GM23338 (cell line): ENCODE data around the gene UCMA.

Experiments
- CREB1 ChIP-seq: fragments of 250-450 bp; sonication (Bioruptor Pico); IDR thresholded peaks from 2 replicates; pipeline ENCODE4 v1.5.0; 2020; ENCODE audit warnings: low read depth, mild to moderate bottlenecking, moderate library complexity
- EZH2 ChIP-seq: fragments of 200-600 bp; sonication (generic); IDR thresholded peaks from one replicate; pipeline ENCODE4 v1.8.0; 2017; ENCODE audit warnings: antibody characterized with exemption, mild to moderate bottlenecking, low read depth; ENCODE audit not compliant: unreplicated experiment
- EZH2phosphoT487 ChIP-seq: fragments of 200-600 bp; sonication (generic); IDR thresholded peaks from one replicate; pipeline ENCODE4 v1.8.1; 2018; ENCODE audit warnings: antibody characterized with exemption; ENCODE audit not compliant: unreplicated experiment
- POLR2AphosphoS5 ChIP-seq: IDR thresholded peaks from 2 replicates; pipeline ENCODE4 v1.6.1; 2016; ENCODE audit warnings: antibody characterized with exemption, low read depth
- STAT1 ChIP-seq: IDR thresholded peaks from one replicate; pipeline ENCODE4 v1.6.1; 2016; ENCODE audit warnings: antibody characterized with exemption; ENCODE audit not compliant: unreplicated experiment
- TF ChIP-seq, protein P1 (sequence below), 2 experiments: fragments of 200-600 bp in 1 of 2; sonication (generic) in 1 of 2; conservative IDR thresholded peaks; 2 replicates each; pipeline versions ENCODE4 v1.5.1 to v1.6.1; 2016 to 2017; ENCODE audit warnings: antibody characterized with exemption in 2 of 2, low read depth in 2 of 2, mild to moderate bottlenecking in 2 of 2, moderate library complexity in 1 of 2

DNA sequence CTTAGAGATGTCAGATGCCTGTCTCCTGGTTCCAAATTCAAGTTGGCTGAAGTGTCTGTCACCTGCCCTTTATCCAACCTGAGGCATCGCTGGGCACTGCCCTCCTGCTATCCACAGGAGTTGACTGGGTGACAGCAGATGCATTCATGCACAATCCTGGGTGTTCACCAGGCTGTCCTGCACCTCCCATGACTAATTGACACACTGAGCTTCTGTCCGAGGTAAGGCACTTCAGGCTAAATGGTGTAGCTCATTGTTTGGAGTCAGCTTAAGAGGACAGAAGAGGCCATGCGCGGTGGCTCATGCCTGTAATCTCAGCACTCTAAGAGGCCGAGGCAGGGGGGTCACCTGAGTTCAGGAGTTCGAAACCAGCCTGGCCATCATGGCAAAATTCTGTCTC, 2.4 kb downstream of the UCMA start:
- TF ChIP-seq, protein P1, sequence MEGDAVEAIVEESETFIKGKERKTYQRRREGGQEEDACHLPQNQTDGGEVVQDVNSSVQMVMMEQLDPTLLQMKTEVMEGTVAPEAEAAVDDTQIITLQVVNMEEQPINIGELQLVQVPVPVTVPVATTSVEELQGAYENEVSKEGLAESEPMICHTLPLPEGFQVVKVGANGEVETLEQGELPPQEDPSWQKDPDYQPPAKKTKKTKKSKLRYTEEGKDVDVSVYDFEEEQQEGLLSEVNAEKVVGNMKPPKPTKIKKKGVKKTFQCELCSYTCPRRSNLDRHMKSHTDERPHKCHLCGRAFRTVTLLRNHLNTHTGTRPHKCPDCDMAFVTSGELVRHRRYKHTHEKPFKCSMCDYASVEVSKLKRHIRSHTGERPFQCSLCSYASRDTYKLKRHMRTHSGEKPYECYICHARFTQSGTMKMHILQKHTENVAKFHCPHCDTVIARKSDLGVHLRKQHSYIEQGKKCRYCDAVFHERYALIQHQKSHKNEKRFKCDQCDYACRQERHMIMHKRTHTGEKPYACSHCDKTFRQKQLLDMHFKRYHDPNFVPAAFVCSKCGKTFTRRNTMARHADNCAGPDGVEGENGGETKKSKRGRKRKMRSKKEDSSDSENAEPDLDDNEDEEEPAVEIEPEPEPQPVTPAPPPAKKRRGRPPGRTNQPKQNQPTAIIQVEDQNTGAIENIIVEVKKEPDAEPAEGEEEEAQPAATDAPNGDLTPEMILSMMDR (conservative IDR thresholded peaks at IDR 0.05; ENCODE audit: low read depth in 2 of 2), result no peak
- TF ChIP-seq EZH2phosphoT487, result no peak
- TF ChIP-seq STAT1, result no peak
- TF ChIP-seq EZH2, result no peak
- no peak for TF ChIP-seq CREB1
- no peak for TF ChIP-seq POLR2AphosphoS5
